ENCODE measurements around the gene HDAC11. TPM values are rescaled to one million over a fixed set of nuclear protein-coding genes. Genes with fewer than 3 reads are reported as not detected.
A peak's percentile ranks its signal among the peaks of the same experiment; 100 is the strongest.

The HDAC11 gene
- total and polyA plus RNA-seq, 10 donors: 2.5 to 11.2 (median 6.3) TPM

DNA sequence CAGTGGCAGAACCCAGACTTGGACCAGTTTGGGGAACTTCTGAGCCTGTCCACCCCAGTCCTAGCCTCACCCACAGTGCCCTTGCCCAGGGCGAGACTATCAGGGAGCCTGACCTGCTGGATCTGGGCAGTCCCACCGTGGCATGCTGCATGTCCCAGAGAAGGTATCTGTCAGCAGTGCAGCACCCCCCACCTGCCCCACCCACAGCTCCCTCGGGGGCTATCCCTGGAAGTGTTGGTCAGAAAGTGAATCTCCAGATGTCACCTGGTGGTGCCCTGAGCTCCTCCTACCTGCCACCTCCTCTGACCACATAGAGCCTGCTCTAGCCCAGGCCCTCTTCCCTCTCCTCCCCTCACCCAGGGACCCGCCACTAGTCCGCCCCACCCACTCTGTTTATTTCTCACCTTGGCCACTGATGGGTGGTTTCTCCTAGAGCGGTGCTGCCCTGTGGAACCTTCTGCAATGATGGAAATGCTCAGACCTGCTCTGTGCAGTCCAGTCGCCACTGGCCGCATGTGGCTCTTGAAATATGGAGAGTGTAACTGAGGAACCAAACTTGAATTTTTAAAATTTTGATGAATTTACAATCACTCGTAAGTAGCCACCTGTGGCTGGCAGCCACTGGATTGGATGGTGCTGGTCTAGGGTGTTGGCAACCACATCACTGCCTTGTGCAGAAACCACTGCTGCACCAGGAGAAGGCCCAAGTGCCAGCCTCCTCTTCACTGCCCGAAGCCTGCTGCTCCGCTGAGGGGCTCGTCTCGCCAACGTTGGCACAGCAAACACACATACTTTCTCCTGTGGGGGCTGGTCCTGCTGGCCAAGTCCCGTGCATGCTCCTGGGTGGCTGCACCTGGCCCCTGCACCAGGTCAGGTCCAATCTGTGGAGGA lies 13.1 kb downstream of the HDAC11 start:
- peaks cover 0 to 16% (median 7%) of the 10 kb centered on the region in 6 donors for H3K4me1 ChIP-seq
- H3K36me3 ChIP-seq: peaks cover 0 to 8% (median 2%) of the 10 kb centered on the region in 6 donors
- DNase-seq: peak; percentile 55
- H3K27me3 ChIP-seq (replicated peaks in 1 of 7): no peaks in the 10 kb centered on the region
- no peak overlapping the region for H3K4me3 ChIP-seq
- WGBS, 5 donors: 86 to 95% (median 88%) methylated on average over 14 to 15 of the region's 15 CpGs
- intact Hi-C loops (cut with DNase I; ENCODE audit: low total_unique reads): no loop called here
- no peaks in the 10 kb centered on the region for H3K9me3 ChIP-seq
- H3K27ac ChIP-seq: no peak overlapping the region
- TF ChIP-seq POLR2AphosphoS5 (IDR thresholded peaks at IDR 0.05) (no peak), POLR2A (IDR thresholded peaks at IDR 0.05) (no peak)
- TF ChIP-seq, protein P1, sequence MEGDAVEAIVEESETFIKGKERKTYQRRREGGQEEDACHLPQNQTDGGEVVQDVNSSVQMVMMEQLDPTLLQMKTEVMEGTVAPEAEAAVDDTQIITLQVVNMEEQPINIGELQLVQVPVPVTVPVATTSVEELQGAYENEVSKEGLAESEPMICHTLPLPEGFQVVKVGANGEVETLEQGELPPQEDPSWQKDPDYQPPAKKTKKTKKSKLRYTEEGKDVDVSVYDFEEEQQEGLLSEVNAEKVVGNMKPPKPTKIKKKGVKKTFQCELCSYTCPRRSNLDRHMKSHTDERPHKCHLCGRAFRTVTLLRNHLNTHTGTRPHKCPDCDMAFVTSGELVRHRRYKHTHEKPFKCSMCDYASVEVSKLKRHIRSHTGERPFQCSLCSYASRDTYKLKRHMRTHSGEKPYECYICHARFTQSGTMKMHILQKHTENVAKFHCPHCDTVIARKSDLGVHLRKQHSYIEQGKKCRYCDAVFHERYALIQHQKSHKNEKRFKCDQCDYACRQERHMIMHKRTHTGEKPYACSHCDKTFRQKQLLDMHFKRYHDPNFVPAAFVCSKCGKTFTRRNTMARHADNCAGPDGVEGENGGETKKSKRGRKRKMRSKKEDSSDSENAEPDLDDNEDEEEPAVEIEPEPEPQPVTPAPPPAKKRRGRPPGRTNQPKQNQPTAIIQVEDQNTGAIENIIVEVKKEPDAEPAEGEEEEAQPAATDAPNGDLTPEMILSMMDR (IDR thresholded peaks at IDR 0.05 in 8 of 11, conservative IDR thresholded peaks at IDR 0.05 in 3 of 11): no peak

DNA sequence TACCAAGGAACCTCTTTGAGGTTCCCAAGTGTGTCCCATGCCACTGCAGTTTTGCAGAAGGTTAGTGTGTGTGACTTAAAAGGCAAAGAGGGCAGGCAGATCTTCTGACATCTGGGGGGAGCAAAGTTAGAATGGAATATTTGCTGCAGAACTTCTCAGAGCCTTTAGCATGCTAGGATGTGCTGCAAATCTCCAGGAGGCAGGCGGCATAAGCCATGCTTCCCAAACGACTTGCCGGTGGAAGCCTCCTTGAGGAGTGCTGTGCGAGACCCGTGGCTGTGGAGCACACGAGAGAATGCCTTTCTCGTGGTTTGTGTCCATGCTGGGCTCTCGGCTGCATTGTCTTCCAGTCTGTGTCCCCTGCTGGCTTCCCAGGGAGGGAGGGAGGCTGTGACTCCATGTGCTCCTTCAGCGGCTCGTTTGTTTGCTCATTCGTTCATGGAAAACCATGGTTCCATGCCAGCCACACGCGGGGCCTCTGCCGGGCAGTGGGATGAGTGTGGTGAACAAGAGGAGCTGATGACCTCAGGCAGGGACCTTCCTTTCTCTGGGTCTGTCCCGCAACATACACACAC lies 13.8 kb downstream of the HDAC11 start:
- intact Hi-C loops (cut with DNase I; ENCODE audit: low total_unique reads): no loop called here
- H3K9me3 ChIP-seq: no peaks in the 10 kb centered on the region
- H3K4me3 ChIP-seq: no peak overlapping the region
- peaks cover 0 to 16% (median 7%) of the 10 kb centered on the region in 6 donors for H3K4me1 ChIP-seq
- TF ChIP-seq POLR2AphosphoS5 (IDR thresholded peaks at IDR 0.05) (no peak), POLR2A (IDR thresholded peaks at IDR 0.05) (no peak)
- TF ChIP-seq, protein P1 (IDR thresholded peaks at IDR 0.05 in 8 of 11, conservative IDR thresholded peaks at IDR 0.05 in 3 of 11): no peak
- peak; percentile 60 for DNase-seq
- H3K27me3 ChIP-seq (replicated peaks in 1 of 7): no peaks in the 10 kb centered on the region
- WGBS, 5 donors: 90 to 92% (median 92%) methylated on average over 15 of the region's 15 CpGs
- H3K36me3 ChIP-seq: peaks cover 0 to 8% (median 2%) of the 10 kb centered on the region in 6 donors
- no peak overlapping the region for H3K27ac ChIP-seq

DNA sequence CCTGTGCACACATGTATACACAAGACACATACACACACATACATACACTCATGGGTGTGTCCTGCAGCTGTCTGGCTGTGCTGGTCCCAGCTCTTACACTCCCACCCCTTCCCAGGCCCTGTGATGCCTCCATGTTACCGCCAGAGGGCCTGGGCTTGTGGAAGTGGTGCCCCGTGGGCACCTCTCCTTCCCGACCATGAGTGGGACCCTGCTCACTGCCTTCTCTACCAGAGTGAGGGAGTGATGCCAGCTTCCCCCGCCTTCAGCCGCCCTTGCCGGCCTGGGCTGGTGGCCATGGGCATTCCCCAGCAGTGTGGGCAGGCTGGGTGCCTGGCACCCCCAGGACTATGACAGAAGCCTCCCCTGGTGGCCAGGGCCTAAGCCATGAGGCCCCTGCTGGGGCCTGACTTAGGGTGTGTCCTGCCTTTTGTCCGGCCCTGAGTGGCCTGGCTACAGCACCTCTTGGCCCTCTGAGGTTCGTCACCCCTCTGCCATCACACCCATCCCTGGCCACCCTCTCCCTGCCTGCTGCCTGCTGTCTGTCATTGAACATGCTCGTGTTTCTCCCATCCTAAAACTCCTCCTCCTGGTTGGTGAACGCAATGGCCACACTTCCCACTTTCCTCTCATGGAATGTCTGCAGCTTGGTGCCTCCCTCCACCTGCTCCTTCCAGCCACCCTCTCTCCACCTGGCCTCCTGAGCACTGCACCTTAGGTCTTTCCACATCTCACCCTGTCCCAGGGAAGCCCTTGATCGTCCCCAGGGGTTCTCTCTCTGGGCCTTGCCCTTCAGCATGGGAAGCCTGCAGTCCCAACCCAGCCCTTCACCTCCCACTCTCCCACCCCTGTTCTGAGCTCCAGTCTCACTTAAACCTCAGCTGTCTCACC lies 14.6 kb downstream of the HDAC11 start:
- Histone ChIP-seq H3K27me3 (replicated peaks in 1 of 7) (no peaks in the 10 kb centered on the region), H3K9me3 (no peaks in the 10 kb centered on the region), H3K36me3 (peaks cover 0 to 12% (median 2%) of the 10 kb centered on the region in 6 donors), H3K4me3 (no peak overlapping the region), H3K27ac (no peak overlapping the region), H3K4me1 (peaks cover 0 to 16% (median 7%) of the 10 kb centered on the region in 6 donors)
- intact Hi-C loops (cut with DNase I; ENCODE audit: low total_unique reads): no loop called here
- WGBS, 5 donors: 63 to 81% (median 73%) methylated on average over 6 to 11 of the region's 11 CpGs
- no peak for TF ChIP-seq POLR2AphosphoS5 (IDR thresholded peaks at IDR 0.05)
- TF ChIP-seq, protein P1 (IDR thresholded peaks at IDR 0.05 in 8 of 11, conservative IDR thresholded peaks at IDR 0.05 in 3 of 11): peak in 9 of 11 experiments; percentile 31 to 65 (median 52)
- DNase-seq: peak; percentile 72
